Fibroblast of lung (primary cell): ENCODE results near the gene DPP4.

Experiments
- CTCF ChIP-seq, 2 donors: IDR thresholded peaks in 1 of 2; conservative IDR thresholded peaks in 1 of 2; 1 replicate in 1 of 2; 2 replicates in 1 of 2; pipeline ENCODE4 v1.5.1; 2011 to 2012; ENCODE audit warnings: low read length in 2 of 2, control low read depth in 1 of 2, inconsistent platforms in 1 of 2, low read depth in 1 of 2, mild to moderate bottlenecking in 1 of 2
- EZH2 ChIP-seq: IDR thresholded peaks from 2 replicates; pipeline ENCODE4 v1.5.1; 2012; ENCODE audit warnings: low read length, control low read depth, mild to moderate bottlenecking; ENCODE audit errors: missing control alignments

GRCh38 chr2:162028511-162028910, 45.5 kb downstream of the DPP4 start:
- TF ChIP-seq EZH2 (no peak), CTCF (conservative IDR thresholded peaks at IDR 0.05 in 1 of 2, IDR thresholded peaks at IDR 0.05 in 1 of 2; ENCODE audit: low read depth in 1 of 2, low read length in 2 of 2) (no peak)
